NB4 (cell line): ENCODE measurements around the gene WDR45B.

Experiments used
- DNase-seq: peaks from one replicate; pipeline ENCODE4 v3.0.0; 2010; ENCODE audit warnings: low read depth
- H3K4me3 ChIP-seq: one replicate; pipeline ENCODE4 v1.5.1; 2011; ENCODE audit warnings: mild to moderate bottlenecking, low read depth, low read length, moderate library complexity
- MAX ChIP-seq: IDR thresholded peaks from 2 replicates; pipeline ENCODE4 v1.6.1; 2011; ENCODE audit warnings: low read depth, low read length
- MYC ChIP-seq: IDR thresholded peaks from 2 replicates; pipeline ENCODE4 v1.6.1; 2011; ENCODE audit warnings: low read depth, low read length
- POLR2A ChIP-seq: IDR thresholded peaks from 2 replicates; pipeline ENCODE4 v1.6.1; 2011; ENCODE audit warnings: mild to moderate bottlenecking; ENCODE audit not compliant: insufficient read length; ENCODE audit errors: extremely low read depth
- TF ChIP-seq, protein P1 (sequence below): IDR thresholded peaks from one replicate; pipeline ENCODE4 v1.5.1; 2012; ENCODE audit warnings: low read depth, low read length

WDR45B gene

DNA sequence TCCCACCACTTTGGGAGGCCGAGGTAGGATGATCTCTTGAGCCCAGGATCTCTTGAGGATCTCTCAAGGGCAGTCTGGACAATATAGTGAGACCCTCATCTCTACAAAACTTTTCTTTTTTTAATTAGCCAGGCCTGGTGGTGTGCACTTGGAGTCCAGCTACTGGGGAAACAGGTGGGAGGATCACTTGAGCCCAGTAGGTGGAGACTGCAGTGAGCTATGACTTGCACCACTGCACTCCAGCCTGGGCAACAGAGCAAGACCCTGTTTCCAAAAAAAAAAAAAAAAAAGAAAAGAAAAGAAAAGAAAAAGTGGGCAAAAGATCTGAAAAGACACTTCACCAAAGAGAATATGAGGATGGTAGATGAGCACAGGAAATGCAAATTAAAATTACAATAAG is 35.3 kb upstream of the WDR45B start:
- TF ChIP-seq MYC = no peak
- TF ChIP-seq, protein P1, sequence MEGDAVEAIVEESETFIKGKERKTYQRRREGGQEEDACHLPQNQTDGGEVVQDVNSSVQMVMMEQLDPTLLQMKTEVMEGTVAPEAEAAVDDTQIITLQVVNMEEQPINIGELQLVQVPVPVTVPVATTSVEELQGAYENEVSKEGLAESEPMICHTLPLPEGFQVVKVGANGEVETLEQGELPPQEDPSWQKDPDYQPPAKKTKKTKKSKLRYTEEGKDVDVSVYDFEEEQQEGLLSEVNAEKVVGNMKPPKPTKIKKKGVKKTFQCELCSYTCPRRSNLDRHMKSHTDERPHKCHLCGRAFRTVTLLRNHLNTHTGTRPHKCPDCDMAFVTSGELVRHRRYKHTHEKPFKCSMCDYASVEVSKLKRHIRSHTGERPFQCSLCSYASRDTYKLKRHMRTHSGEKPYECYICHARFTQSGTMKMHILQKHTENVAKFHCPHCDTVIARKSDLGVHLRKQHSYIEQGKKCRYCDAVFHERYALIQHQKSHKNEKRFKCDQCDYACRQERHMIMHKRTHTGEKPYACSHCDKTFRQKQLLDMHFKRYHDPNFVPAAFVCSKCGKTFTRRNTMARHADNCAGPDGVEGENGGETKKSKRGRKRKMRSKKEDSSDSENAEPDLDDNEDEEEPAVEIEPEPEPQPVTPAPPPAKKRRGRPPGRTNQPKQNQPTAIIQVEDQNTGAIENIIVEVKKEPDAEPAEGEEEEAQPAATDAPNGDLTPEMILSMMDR = no peak
- TF ChIP-seq MAX = no peak
- no peak for TF ChIP-seq POLR2A
- no peak overlapping the region for H3K4me3 ChIP-seq
- DNase-seq = no peak

DNA sequence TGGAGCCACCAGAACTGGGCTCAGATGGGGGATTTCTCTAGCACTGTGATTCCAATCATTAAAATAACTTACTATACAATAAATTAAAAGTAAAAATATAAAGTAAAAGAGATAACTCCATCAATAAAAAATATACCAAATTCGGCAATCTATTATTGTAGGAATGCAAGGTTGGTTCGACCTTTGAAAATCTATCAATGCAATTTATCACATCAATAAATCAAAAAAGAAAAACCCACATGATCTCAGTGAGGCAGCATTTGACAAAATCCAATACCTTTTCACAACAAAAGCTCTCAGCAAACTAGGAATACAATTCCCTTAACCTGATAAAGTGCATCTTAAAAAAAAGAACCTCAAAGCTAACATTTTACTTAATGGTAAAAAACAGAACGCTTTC is 33.3 kb upstream of the WDR45B start:
- no peak overlapping the region for H3K4me3 ChIP-seq
- TF ChIP-seq, protein P1 = no peak
- DNase-seq = no peak

- TF ChIP-seq POLR2A (no peak), MAX (no peak), MYC (no peak)
- TF ChIP-seq, protein P1 = no peak
- H3K4me3 ChIP-seq = no peak overlapping the region
- no peak for DNase-seq
Measured at GRCh38 chr17:82679586-82680465, 31.6 kb upstream of the WDR45B start.

DNA sequence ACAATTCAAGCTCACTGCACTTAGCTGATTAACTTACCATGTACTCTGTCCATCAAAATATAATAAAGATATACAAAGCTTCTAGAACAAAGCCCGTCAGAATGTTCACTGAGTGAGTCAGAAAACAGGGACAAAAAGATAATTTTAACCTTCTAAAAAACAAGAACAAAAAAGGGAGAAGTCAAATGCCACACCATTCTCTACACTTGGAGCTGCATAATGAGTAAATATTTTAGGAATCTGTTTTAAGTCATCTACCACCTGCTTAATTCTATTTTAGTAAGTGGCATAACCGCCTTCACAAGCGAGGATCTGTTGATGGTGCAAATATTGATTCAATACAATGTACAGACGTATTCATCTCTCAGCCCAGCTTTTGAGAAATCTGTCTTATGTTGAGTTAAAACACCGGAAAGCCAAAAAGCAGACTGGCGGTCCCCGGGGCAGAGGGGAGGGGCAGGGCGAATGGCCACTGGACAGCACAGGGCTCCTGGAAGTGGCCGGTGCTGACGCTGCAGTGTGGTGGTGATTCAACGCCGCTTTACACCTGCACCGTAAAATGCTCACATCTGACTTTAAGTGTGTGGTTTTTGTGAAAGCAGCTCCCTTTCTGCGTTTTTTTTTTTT is 30.1 kb upstream of the WDR45B start:
- TF ChIP-seq MYC (no peak), MAX (no peak), POLR2A (no peak)
- TF ChIP-seq, protein P1 = no peak
- no peak for DNase-seq

DNA sequence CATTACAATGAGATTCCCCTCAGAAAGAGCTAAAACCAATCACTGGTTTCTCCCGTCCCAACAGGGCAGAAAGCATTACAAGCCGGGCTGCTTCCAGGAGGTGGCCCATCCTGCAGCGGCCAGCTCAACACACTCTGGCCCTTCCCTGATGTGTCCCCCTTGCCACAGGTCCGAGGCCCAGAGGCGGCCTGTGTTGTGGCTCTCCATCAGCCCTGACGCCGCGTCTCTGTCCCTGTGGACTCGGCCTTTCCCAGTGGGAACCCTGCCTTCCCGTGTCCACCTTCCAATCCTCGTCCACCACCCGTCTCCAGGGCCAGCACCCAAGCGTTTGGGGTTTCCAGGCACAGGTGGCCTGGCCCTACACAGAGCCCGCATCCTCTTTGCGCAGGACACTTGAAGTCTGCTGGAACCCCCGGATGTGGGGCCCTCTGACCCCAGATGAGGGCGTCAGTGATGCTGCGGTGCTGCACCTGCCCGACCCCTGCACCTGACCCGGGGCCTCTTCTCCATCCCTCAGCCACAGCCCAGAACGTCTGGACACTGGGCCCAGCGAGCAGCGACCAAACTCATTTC is 29.2 kb upstream of the WDR45B start:
- TF ChIP-seq POLR2A (no peak), MYC (no peak), MAX (no peak)
- TF ChIP-seq, protein P1 = no peak
- DNase-seq = no peak
- H3K4me3 ChIP-seq = no peak overlapping the region

More for the DNA sequence above, 30.1 kb upstream of the WDR45B start:
- H3K4me3 ChIP-seq = no peak overlapping the region
